Mesothelial cell of epicardium (in vitro differentiated cells): Measurements from ENCODE around the gene ANK2. TPM values are rescaled to one million over a fixed set of nuclear protein-coding genes. Genes with fewer than 3 reads are reported as not detected.

Experiments
- DNase-seq, 2 experiments: peaks; one replicate each; pipeline ENCODE4 v3.0.0; 2021; ENCODE audit warnings: low spot score in 2 of 2; ENCODE audit not compliant: unreplicated experiment in 2 of 2
- H3K27ac Mint-ChIP-seq: 2 replicates; pipeline ENCODE4 v1.8.0; 2021; ENCODE audit warnings: mixed read lengths
- H3K27me3 Mint-ChIP-seq: 2 replicates; pipeline ENCODE4 v1.8.0; 2021; ENCODE audit warnings: low read depth, mixed read lengths
- H3K36me3 Mint-ChIP-seq: 2 replicates; pipeline ENCODE4 v1.8.0; 2021; ENCODE audit warnings: mixed read lengths
- H3K4me1 Mint-ChIP-seq: 2 replicates; pipeline ENCODE4 v1.8.0; 2021; ENCODE audit warnings: mixed read lengths
- H3K4me3 Mint-ChIP-seq: 2 replicates; pipeline ENCODE4 v1.8.0; 2021; ENCODE audit warnings: mild to moderate bottlenecking, moderate library complexity, mixed read lengths
- H3K9me3 Mint-ChIP-seq: 2 replicates; pipeline ENCODE4 v1.8.0; 2021; ENCODE audit warnings: mixed read lengths
- total RNA-seq: library from RNA; stranded (reverse); gene quantifications from 3 replicates; pipeline ENCODE4 v1.2.1, GENCODE V29; 2021
- TF ChIP-seq, protein P1 (sequence below): fragments of 200-600 bp; sonication (generic); IDR thresholded peaks from one replicate; pipeline ENCODE4 v1.5.0; 2021; ENCODE audit warnings: antibody characterized with exemption; ENCODE audit not compliant: unreplicated experiment

Gene ANK2
- total RNA-seq, 1 donor from 2014 or later = 9.2 TPM

DNA sequence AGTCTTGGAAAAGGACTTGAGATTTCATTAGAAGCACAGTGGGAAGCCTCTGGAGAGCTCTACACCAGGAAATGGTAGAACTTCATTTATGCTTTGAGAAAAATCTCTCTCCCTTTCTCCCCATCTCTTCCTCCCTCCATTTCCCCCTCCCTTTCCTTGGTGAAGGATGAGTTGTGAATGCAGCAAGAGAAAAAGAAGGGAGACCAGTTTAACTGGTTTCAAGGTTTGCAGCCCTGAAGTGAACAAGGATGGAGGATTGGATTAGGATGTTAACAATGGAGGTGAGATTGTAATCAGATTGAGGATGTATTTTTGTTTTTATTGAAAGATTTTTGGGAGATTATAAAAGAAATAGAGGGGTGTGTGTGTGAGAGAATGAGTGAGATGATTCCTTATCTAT lies 99.5 kb downstream of the ANK2 start:
- Mint-ChIP-seq H3K27ac (no peak overlapping the region), H3K4me1 (peaks cover 38% of the 10 kb centered on the region), H3K9me3 (no peaks in the 10 kb centered on the region), H3K36me3 (no peaks in the 10 kb centered on the region), H3K4me3 (no peak overlapping the region), H3K27me3 (no peaks in the 10 kb centered on the region)
- TF ChIP-seq, protein P1, sequence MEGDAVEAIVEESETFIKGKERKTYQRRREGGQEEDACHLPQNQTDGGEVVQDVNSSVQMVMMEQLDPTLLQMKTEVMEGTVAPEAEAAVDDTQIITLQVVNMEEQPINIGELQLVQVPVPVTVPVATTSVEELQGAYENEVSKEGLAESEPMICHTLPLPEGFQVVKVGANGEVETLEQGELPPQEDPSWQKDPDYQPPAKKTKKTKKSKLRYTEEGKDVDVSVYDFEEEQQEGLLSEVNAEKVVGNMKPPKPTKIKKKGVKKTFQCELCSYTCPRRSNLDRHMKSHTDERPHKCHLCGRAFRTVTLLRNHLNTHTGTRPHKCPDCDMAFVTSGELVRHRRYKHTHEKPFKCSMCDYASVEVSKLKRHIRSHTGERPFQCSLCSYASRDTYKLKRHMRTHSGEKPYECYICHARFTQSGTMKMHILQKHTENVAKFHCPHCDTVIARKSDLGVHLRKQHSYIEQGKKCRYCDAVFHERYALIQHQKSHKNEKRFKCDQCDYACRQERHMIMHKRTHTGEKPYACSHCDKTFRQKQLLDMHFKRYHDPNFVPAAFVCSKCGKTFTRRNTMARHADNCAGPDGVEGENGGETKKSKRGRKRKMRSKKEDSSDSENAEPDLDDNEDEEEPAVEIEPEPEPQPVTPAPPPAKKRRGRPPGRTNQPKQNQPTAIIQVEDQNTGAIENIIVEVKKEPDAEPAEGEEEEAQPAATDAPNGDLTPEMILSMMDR = no peak
- DNase-seq = no peak

DNA sequence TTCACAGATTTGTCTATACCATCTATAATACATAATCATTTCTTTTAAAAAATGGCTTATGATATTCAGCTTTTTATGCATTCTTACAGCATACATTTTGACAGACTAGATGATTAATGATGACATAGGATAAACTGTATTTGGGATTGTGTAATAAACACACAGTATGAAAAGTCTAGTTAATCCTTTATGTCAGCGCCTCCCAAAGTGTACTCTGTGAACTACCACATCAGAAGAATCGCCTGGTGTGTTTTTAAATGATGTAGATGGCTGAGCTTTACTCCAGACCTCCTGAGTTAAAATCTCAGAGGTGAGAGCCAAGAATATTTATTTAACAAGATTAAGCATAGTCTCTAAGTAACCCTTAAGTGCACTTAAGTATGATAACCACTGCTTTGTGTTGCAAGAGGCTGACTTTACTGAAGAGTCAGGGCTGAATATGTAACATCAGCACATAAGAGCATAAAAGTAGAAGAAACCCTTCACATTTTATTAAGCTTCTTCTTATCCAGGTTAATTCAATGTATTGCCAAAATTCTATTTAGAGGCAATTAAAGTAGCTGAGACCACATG lies 104.2 kb downstream of the ANK2 start:
- Mint-ChIP-seq H3K27ac (no peak overlapping the region), H3K27me3 (no peaks in the 10 kb centered on the region), H3K4me3 (no peak overlapping the region), H3K9me3 (no peaks in the 10 kb centered on the region), H3K36me3 (no peaks in the 10 kb centered on the region), H3K4me1 (peaks cover 14% of the 10 kb centered on the region)
- TF ChIP-seq, protein P1 = no peak
- DNase-seq = no peak

DNA sequence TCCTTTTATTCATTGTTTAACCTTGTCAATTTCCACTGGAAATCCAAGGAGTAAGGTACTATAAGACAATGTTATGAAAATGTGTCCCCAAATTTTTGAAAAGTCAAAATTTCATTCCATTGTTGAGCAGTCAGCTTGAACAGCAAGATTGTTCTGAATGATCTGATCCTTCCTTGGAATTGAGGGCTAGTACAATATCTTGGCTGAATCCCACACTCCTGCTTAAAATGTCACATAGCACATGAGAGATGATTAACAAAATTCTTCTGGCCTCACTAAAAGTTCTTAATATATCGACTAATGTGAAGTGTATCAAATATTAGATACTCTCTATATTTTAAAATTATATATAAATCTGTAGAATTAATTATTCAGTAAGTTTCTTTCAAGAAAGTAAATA lies 104.8 kb downstream of the ANK2 start:
- Mint-ChIP-seq H3K4me3 (no peak overlapping the region), H3K27ac (no peak overlapping the region), H3K36me3 (no peaks in the 10 kb centered on the region), H3K9me3 (no peaks in the 10 kb centered on the region), H3K27me3 (no peaks in the 10 kb centered on the region), H3K4me1 (peaks cover 9% of the 10 kb centered on the region)
- TF ChIP-seq, protein P1 = no peak
- no peak for DNase-seq

DNA sequence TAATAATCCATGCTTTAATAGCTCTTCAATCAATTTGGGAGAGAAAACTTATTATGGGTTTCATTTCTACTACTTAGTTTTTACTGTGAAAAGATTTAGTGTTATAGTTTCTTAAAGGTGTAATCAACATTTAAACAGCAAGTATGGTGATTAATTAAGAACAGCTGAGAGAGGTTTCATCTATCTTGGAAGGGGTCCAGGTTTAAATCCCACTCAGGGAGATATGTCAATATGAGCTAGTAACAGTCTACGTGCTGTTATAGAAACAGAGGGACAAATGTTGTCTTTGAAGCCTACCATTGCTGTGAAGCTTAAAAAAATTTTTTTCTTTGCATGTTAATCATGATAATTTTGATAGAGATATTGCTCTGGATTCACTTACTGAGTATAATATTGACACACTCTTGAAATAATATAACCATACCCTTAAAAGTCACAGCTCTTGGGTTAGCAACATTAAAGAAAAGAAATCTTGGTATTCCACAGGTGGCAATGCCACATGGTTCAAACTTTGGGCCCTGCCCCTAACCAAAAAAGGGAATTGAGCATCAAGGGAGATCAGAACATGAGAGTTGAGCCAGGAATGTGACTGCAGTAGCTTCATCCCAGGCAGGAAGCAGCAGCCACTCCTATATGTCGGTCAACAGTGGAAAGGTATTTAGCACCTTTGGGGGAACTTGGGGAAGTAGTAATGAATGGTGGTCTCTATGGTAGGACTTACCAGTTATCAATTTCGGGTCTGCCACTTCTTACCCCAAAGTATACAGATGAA lies 107.8 kb downstream of the ANK2 start:
- no peak for DNase-seq
- H3K4me3 Mint-ChIP-seq = no peak overlapping the region
- no peaks in the 10 kb centered on the region for H3K9me3 Mint-ChIP-seq
- no peaks in the 10 kb centered on the region for H3K27me3 Mint-ChIP-seq
- peaks cover 21% of the 10 kb centered on the region for H3K4me1 Mint-ChIP-seq
- TF ChIP-seq, protein P1 = no peak
- H3K27ac Mint-ChIP-seq = no peak overlapping the region
- no peaks in the 10 kb centered on the region for H3K36me3 Mint-ChIP-seq

DNA sequence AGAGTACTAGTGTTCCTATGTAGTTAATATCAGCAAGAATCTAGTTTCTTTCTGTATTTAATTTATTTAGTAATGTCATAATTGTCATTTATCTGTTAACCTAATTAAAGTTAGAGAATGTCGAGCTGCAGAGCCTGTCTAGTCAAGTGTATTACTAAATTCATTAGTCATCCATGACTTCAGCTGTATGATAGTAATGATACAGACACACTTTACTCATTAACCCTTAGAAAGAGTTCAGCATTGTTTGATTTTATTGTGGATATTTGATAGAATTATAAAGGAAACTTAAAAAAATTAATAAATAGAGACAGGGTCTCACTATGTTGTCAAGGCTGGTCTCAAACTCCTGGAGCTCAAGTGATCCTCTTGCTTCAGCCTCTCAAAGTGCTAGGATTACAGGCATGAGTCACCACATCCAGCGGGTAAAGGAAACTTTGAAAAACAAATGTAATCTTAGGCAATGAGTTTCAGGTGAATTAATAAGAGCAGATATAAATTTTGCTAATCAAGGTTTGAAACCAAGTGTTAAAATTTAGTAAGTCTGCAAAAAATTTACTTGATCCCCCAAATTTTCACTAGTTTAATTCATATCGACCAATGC lies 110.6 kb downstream of the ANK2 start:
- no peak overlapping the region for H3K4me3 Mint-ChIP-seq
- no peaks in the 10 kb centered on the region for H3K27me3 Mint-ChIP-seq
- H3K4me1 Mint-ChIP-seq = peaks cover 21% of the 10 kb centered on the region
- TF ChIP-seq, protein P1 = no peak
- no peak overlapping the region for H3K27ac Mint-ChIP-seq
- DNase-seq = no peak
- no peaks in the 10 kb centered on the region for H3K36me3 Mint-ChIP-seq
- no peaks in the 10 kb centered on the region for H3K9me3 Mint-ChIP-seq
